Measurements from ENCODE around the gene DPF3.
"Not testable (repeated sequence)": the region's sequence is repeated elsewhere in the genome, so short reads cannot be mapped to it uniquely, and the experiment has no call there.

Gene DPF3

DNA sequence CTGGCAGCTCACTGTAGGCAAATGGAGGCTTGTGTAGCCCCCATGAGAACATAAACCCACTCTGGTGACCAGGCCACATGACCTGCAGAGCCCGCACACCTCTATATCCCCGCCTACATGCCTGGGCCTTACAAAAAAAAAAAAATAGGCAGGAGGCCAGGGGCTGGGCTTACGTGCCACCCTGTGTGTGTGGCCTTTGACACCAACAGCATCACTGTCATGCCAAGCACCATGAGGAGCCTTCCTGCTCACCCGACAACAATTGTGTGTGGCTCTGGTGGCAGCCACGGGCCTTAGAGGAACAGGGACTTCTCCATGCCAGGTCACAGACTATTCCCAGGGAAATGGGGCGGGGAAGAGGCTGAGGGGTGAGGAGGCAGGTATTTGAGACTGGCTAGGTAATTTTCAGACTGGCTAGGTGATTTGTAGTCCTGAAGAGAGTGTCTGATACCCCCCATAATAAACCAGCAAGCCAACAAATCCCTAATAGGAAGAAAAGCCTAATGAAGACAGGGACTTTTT is 140.0 kb downstream of the DPF3 start:
- Histone ChIP-seq H3K4me3 (ENCODE audit: low read length) (no peak overlapping the region), H3K27ac (ENCODE audit: low read length) (no peak overlapping the region), H3K9me3 (ENCODE audit: insufficient read depth, low read depth, low read length) (peaks cover 3% of the 10 kb centered on the region; the same call in 1 of the 2 replicates), H3K36me3 (ENCODE audit: insufficient read depth, low read depth, low read length) (no peaks in the 10 kb centered on the region), H3K4me1 (ENCODE audit: insufficient read depth, low read length) (no peaks in the 10 kb centered on the region), H3K27me3 (ENCODE audit: insufficient read depth, low read length) (no peaks in the 10 kb centered on the region), H3K9ac (ENCODE audit: low read depth, low read length) (no peak overlapping the region)

DNA sequence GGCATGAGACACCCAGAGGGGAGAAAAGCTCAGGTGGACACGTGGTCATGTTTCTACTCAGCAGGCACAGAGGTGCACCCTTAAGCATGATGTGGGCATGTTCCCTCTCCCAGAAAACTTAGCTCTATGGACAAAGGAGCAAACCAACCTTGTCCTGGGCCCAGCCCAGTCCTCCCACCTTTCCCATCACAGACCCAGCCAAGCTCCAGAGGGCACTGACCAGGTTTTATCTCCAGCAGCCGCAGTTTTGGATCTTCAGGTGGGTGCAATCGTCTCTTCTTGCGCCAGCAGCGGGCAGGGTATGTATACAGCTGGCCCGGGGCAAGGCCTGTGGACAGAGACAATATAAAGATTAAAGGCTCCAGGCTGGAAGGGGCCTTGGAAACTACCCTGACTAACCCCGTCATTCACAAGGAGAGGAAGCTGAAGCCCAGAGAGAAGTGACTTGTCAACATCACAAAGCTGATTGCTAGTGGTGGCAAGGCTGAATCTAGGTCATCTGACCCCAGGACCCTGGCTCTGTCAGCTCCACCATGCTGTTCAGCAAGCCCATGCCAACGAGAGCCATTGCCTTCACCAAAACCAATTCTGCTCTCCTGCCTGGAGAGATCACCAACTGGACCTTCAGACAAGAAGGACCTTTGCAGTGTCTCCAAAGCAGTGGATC is 140.7 kb downstream of the DPF3 start:
- H3K9me3 ChIP-seq (ENCODE audit: insufficient read depth, low read depth, low read length): no peaks in the 10 kb centered on the region
- no peak overlapping the region for H3K27ac ChIP-seq (ENCODE audit: low read length)
- no peak overlapping the region for H3K9ac ChIP-seq (ENCODE audit: low read depth, low read length)
- H3K27me3 ChIP-seq (ENCODE audit: insufficient read depth, low read length): no peaks in the 10 kb centered on the region
- H3K4me1 ChIP-seq (ENCODE audit: insufficient read depth, low read length): no peaks in the 10 kb centered on the region
- H3K4me3 ChIP-seq (ENCODE audit: low read length): no peak overlapping the region
- no peaks in the 10 kb centered on the region for H3K36me3 ChIP-seq (ENCODE audit: insufficient read depth, low read depth, low read length)

DNA sequence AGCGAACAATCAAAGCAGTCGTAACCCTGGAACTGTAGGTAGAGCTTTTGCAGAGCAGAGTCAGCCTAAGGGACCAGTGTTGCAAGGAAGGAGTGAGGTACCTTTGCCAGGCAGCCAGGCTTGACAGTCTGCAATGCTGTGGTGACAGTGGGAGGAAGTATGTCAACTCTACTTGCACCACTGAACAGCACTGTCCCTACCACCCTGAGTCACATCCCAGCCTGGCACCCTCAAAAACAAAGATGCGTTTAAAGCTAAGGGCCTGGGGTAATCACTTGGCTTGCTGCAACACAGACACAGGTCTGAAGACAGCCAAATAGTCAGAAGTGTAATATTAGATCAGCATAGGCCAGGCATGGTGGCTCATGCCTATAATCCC is 141.9 kb downstream of the DPF3 start:
- Histone ChIP-seq H3K4me3 (ENCODE audit: low read length) (no peak overlapping the region), H3K9me3 (ENCODE audit: insufficient read depth, low read depth, low read length) (no peaks in the 10 kb centered on the region), H3K27ac (ENCODE audit: low read length) (no peak overlapping the region), H3K36me3 (ENCODE audit: insufficient read depth, low read depth, low read length) (no peaks in the 10 kb centered on the region), H3K9ac (ENCODE audit: low read depth, low read length) (no peak overlapping the region), H3K27me3 (ENCODE audit: insufficient read depth, low read length) (no peaks in the 10 kb centered on the region), H3K4me1 (ENCODE audit: insufficient read depth, low read length) (no peaks in the 10 kb centered on the region)

DNA sequence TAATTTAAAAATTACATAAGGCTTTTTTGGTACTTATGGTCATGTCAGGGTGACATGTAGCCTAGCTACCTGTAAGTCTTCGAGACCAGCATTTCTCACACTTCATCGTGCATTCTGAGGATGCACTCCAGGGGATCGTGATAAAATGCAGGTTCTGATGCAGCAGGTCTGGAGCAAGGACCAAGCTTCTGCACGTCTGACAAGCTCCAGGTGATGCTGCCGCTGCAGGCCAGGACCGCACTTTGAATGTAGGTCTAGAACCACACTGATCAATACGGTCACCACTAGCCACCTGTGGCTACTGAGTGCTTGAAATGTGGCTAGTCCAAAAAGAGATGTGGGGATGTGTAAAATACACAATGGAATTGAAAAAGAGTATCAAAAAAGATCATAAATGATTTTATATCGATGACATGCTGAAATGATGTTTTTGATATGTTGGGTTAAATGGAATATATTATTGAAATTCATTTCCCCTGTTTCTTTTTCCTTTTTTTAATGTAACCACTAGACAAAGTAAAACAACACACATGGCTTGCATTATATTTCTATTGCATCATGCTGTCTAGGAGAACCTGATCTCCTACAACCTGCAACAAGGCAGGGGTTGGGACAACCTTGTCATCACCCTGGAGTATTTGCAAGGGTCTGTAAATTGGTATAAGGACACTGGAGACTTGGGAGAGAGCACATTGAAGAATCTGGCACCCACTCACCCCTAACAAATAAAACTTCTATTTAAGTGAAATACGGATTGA is 142.4 kb downstream of the DPF3 start:
- no peak overlapping the region for H3K4me3 ChIP-seq (ENCODE audit: low read length)
- H3K9me3 ChIP-seq (ENCODE audit: insufficient read depth, low read depth, low read length): no peaks in the 10 kb centered on the region
- no peaks in the 10 kb centered on the region for H3K36me3 ChIP-seq (ENCODE audit: insufficient read depth, low read depth, low read length)
- no peak overlapping the region for H3K27ac ChIP-seq (ENCODE audit: low read length)
- no peaks in the 10 kb centered on the region for H3K4me1 ChIP-seq (ENCODE audit: insufficient read depth, low read length)
- H3K9ac ChIP-seq (ENCODE audit: low read depth, low read length): no peak overlapping the region
- no peaks in the 10 kb centered on the region for H3K27me3 ChIP-seq (ENCODE audit: insufficient read depth, low read length)

DNA sequence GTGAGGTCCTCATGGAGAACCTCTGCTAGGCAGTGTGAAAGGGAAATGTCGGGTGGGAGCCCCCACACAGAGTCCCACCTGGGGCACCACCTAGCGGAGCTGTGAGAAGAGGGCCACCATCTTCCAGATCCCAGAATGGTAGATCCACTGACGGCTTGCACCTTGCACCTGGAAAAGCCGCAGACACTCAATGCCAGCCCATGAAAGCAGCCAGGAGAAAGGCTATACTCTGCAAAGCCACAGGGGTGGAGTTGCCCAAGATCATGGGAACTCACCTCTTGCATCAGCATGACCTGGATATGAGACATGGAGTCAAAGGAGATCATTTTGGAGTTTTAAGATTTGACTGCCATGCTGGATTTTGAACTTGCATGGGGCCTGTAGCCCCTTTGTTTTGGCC is 145.0 kb downstream of the DPF3 start:
- H3K9me3 ChIP-seq (ENCODE audit: insufficient read depth, low read depth, low read length); H3K36me3 ChIP-seq (ENCODE audit: insufficient read depth, low read depth, low read length); H3K4me3 ChIP-seq (ENCODE audit: low read length); H3K9ac ChIP-seq (ENCODE audit: low read depth, low read length); H3K27ac ChIP-seq (ENCODE audit: low read length); H3K27me3 ChIP-seq (ENCODE audit: insufficient read depth, low read length); H3K4me1 ChIP-seq (ENCODE audit: insufficient read depth, low read length): not testable (repeated sequence)

GRCh38 chr14:72747652-72748051 is 146.2 kb downstream of the DPF3 start:
- Histone ChIP-seq H3K9ac (ENCODE audit: low read depth, low read length) (no peak overlapping the region), H3K4me3 (ENCODE audit: low read length) (no peak overlapping the region), H3K9me3 (ENCODE audit: insufficient read depth, low read depth, low read length) (no peaks in the 10 kb centered on the region), H3K4me1 (ENCODE audit: insufficient read depth, low read length) (no peaks in the 10 kb centered on the region; the same call in 1 of the 2 replicates), H3K36me3 (ENCODE audit: insufficient read depth, low read depth, low read length) (no peaks in the 10 kb centered on the region), H3K27ac (ENCODE audit: low read length) (no peak overlapping the region), H3K27me3 (ENCODE audit: insufficient read depth, low read length) (no peaks in the 10 kb centered on the region)

GRCh38 chr14:72745991-72746980 is 147.6 kb downstream of the DPF3 start:
- H3K9me3 ChIP-seq (ENCODE audit: insufficient read depth, low read depth, low read length): no peaks in the 10 kb centered on the region
- H3K27ac ChIP-seq (ENCODE audit: low read length): no peak overlapping the region
- no peaks in the 10 kb centered on the region for H3K27me3 ChIP-seq (ENCODE audit: insufficient read depth, low read length)
- no peak overlapping the region for H3K9ac ChIP-seq (ENCODE audit: low read depth, low read length)
- H3K4me3 ChIP-seq (ENCODE audit: low read length): no peak overlapping the region
- no peaks in the 10 kb centered on the region; the same call in 1 of the 2 replicates for H3K4me1 ChIP-seq (ENCODE audit: insufficient read depth, low read length)
- no peaks in the 10 kb centered on the region for H3K36me3 ChIP-seq (ENCODE audit: insufficient read depth, low read depth, low read length)

- no peaks in the 10 kb centered on the region for H3K27me3 ChIP-seq (ENCODE audit: insufficient read depth, low read length)
- no peaks in the 10 kb centered on the region for H3K36me3 ChIP-seq (ENCODE audit: insufficient read depth, low read depth, low read length)
- H3K27ac ChIP-seq (ENCODE audit: low read length): no peak overlapping the region
- no peak overlapping the region for H3K4me3 ChIP-seq (ENCODE audit: low read length)
- no peaks in the 10 kb centered on the region; the same call in 1 of the 2 replicates for H3K4me1 ChIP-seq (ENCODE audit: insufficient read depth, low read length)
- no peak overlapping the region for H3K9ac ChIP-seq (ENCODE audit: low read depth, low read length)
- no peaks in the 10 kb centered on the region for H3K9me3 ChIP-seq (ENCODE audit: insufficient read depth, low read depth, low read length)
Measured at GRCh38 chr14:72745546-72745945, 148.4 kb downstream of the DPF3 start.

GRCh38 chr14:72744416-72745120 is 149.3 kb downstream of the DPF3 start:
- no peaks in the 10 kb centered on the region; the same call in 1 of the 2 replicates for H3K4me1 ChIP-seq (ENCODE audit: insufficient read depth, low read length)
- H3K9me3 ChIP-seq (ENCODE audit: insufficient read depth, low read depth, low read length): no peaks in the 10 kb centered on the region
- no peaks in the 10 kb centered on the region for H3K36me3 ChIP-seq (ENCODE audit: insufficient read depth, low read depth, low read length)
- no peak overlapping the region for H3K4me3 ChIP-seq (ENCODE audit: low read length)
- no peak overlapping the region for H3K27ac ChIP-seq (ENCODE audit: low read length)
- H3K9ac ChIP-seq (ENCODE audit: low read depth, low read length): no peak overlapping the region
- H3K27me3 ChIP-seq (ENCODE audit: insufficient read depth, low read length): no peaks in the 10 kb centered on the region

DNA sequence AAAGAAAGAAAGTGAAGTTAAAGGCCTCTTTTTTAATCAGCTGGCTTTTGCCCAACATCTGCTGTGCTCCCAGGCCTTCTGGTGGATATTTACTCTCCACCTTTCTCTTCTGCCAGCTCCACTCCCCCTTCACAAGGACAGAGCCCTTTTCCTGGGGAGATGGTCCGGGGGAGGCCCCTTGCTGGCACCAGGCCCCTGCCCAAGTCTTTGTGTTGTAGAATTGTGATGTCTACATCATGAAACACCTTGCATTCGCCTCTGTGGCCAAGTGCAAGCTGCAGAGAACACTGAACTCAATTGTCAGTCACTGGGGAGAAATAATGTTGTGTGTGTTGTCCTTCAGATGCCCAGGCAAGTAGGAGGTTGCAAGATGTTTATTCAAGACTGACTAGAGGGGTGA is 150.3 kb downstream of the DPF3 start:
- no peak overlapping the region for H3K4me3 ChIP-seq (ENCODE audit: low read length)
- H3K27ac ChIP-seq (ENCODE audit: low read length): no peak overlapping the region

GRCh38 chr14:72742838-72743195 is 151.1 kb downstream of the DPF3 start:
- Histone ChIP-seq H3K4me3 (ENCODE audit: low read length) (no peak overlapping the region), H3K4me1 (ENCODE audit: insufficient read depth, low read length) (no peaks in the 10 kb centered on the region; the same call in 1 of the 2 replicates), H3K9ac (ENCODE audit: low read depth, low read length) (no peak overlapping the region), H3K27me3 (ENCODE audit: insufficient read depth, low read length) (no peaks in the 10 kb centered on the region), H3K36me3 (ENCODE audit: insufficient read depth, low read depth, low read length) (no peaks in the 10 kb centered on the region), H3K9me3 (ENCODE audit: insufficient read depth, low read depth, low read length) (no peaks in the 10 kb centered on the region), H3K27ac (ENCODE audit: low read length) (no peak overlapping the region)

More for the DNA sequence above, 150.3 kb downstream of the DPF3 start:
- Histone ChIP-seq H3K4me1 (ENCODE audit: insufficient read depth, low read length) (no peaks in the 10 kb centered on the region; the same call in 1 of the 2 replicates), H3K36me3 (ENCODE audit: insufficient read depth, low read depth, low read length) (no peaks in the 10 kb centered on the region), H3K9me3 (ENCODE audit: insufficient read depth, low read depth, low read length) (no peaks in the 10 kb centered on the region), H3K9ac (ENCODE audit: low read depth, low read length) (no peak overlapping the region), H3K27me3 (ENCODE audit: insufficient read depth, low read length) (no peaks in the 10 kb centered on the region)

All from iPS-20b (cell line).